Measurements from ENCODE around the gene RSAD2. TPM values are rescaled to one million over a fixed set of nuclear protein-coding genes. Genes with fewer than 3 reads are reported as not detected.

RSAD2 gene
- total and polyA plus RNA-seq, 9 of the 15 experiments (the other 6 are each of a cell fraction or from before 2014, with no cell fraction given), result 0.15 to 1.4 (median 0.28) TPM

DNA sequence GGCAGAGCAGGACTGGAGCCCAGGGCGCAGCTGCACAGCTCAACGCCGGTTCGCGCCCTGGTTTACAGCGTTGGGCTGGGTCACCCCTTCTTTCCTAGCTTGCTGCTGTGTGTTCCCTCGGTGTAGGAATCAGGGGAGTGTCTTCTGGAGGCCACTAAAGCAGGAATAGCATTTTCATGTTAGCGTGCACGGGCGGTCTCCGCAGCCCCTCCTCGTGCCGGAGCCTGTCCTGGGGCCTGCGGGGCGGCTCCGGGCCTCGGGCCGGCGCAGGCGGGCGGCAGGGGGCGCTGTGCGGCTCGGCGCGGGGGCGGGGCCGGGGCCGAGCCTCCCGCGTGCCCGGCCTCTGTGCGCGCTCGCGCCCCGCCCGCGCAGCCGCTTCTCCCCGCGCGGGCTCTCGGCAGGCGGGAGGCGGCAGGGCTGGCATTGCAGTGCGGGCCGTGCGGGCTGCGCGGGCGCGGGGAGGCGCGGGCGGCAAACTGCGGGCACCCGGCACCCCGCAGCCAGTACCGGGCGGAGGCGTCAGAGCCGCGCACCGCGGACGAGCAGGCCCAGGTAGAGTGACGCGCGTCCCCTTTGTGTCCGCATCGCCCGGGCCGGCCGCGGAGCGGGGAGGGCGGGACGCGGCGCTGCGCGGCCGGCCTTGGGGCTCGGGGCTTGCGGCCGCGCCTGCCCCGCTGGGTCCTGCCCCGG lies 39.6 kb downstream of the RSAD2 start, which contains the start of gene RNF144A:
RNF144A (plus strand) TSS at position 342 of the 690 bp plus-strand sequence. CDS start 79,515 bp downstream, outside the sequence.
- ChIA-PET POLR2A (interaction anchor here (0.5 to 1.5 kb wide), 3 partner anchors 20 to 168 kb away, joined by 3 to 5 read pairs (median 3); no protein-coding TSS in a partner anchor), CTCF (ENCODE audit: low intra/inter-chr PET ratio) (interaction anchor here (0.8 to 1.1 kb wide), 3 partner anchors 90 to 91 kb away, joined by 3 to 4 read pairs (median 3); no protein-coding TSS in a partner anchor)
- Histone ChIP-seq H3K79me2 (ENCODE audit: control insufficient read depth, insufficient read depth, low read length) (no peaks in the 10 kb centered on the region), H3K9ac (ENCODE audit: insufficient read depth in 1 of 2, low read depth in 2 of 2, low read length in 2 of 2) (peak within 1 kb of the TSS; percentile 63 to 91; a peak in 3 of 4 replicates), H3K4me3 (peak within 1 kb of the TSS; percentile 61), H3K4me2 (ENCODE audit: insufficient read depth, low read length) (peak within 1 kb of the TSS; percentile 63), H3K27me3 (ENCODE audit: control insufficient read depth in 2 of 2, insufficient read depth in 2 of 2, low read length in 2 of 2) (0 out of 5 replicates have a peak, but pooled peaks cover 0 to 4% of the 10 kb centered on the region in 2 experiments), H3K9me3 (replicated peaks; ENCODE audit: control insufficient read depth, insufficient read depth, low read depth, low read length) (no peaks in the 10 kb centered on the region), H3K9me1 (ENCODE audit: control insufficient read depth, insufficient read depth, low read length) (no peaks in the 10 kb centered on the region), H3K36me3 (ENCODE audit: control insufficient read depth, insufficient read depth, low read length) (no peaks in the 10 kb centered on the region), H3K4me1 (replicated peaks in 1 of 2; ENCODE audit: control insufficient read depth in 2 of 2, insufficient read depth in 2 of 2, low read length in 2 of 2) (peaks cover 3 to 25% of the 10 kb centered on the region in 2 experiments; a peak in 4 of 5 replicates), H4K20me1 (replicated peaks; ENCODE audit: control insufficient read depth, insufficient read depth, low read length) (peaks cover 4% of the 10 kb centered on the region; the same call in 1 of the 2 replicates), H3K27ac (ENCODE audit: extremely low read depth, low read depth, low read length) (peak within 1 kb of the TSS; percentile 51; the same call in 1 of the 3 replicates), H2AFZ (ENCODE audit: low read depth, low read length) (peak within 1 kb of the TSS; percentile 92)
- intact Hi-C loops (cut with micrococcal nuclease) (loop anchor here (2.0 to 5.0 kb wide), 4 partner anchors 20 to 165 kb away; no protein-coding TSS in a partner anchor), in situ Hi-C loops (cut with MboI) (no loop called here)
- peak; percentile 75 to 93 (median 92) for DNase-seq (ENCODE audit: extremely low read depth in 1 of 4, low spot score in 3 of 4)
- peak; percentile 88 for ATAC-seq
- no peak for FAIRE-seq
- no TSS peak for BruUV-seq (replicated peaks)
- 9% methylated on average over 49 of the region's 90 CpGs for WGBS (ENCODE audit: insufficient coverage, low coverage, missing lambda C conversion rate)
- TF ChIP-seq RBM17 (IDR thresholded peaks at IDR 0.05; ENCODE audit: borderline replicate concordance, low read depth, low read length) (no peak), HDAC6 (IDR thresholded peaks at IDR 0.05; ENCODE audit: low read depth, low read length) (no peak), CBX1 (IDR thresholded peaks at IDR 0.05; ENCODE audit: low read depth) (0 out of 2 replicates have a peak, but pooled peaks have one; percentile 53), ZFP1 (CRISPR knock-in tag; IDR thresholded peaks at IDR 0.05) (no peak), SREBF1 (IDR thresholded peaks at IDR 0.05; ENCODE audit: borderline replicate concordance, low read depth, low read length) (no peak), ZNF134 (CRISPR knock-in tag; conservative IDR thresholded peaks at IDR 0.05) (no peak), SRSF7 (optimal IDR thresholded peaks at IDR 0.05; ENCODE audit: low read depth, low read length) (no peak), YBX1 (IDR thresholded peaks at IDR 0.05) (no peak), ZNF551 (CRISPR knock-in tag; IDR thresholded peaks at IDR 0.05) (no peak), MITF (IDR thresholded peaks at IDR 0.05) (no peak), XRCC4 (IDR thresholded peaks at IDR 0.05; ENCODE audit: extremely low read depth, insufficient read depth, insufficient read length) (no peak), RBM14 (IDR thresholded peaks at IDR 0.05; ENCODE audit: borderline replicate concordance, insufficient read depth, low read depth, low read length) (no peak), NFIC (IDR thresholded peaks at IDR 0.05) (no peak), ZNF175 (CRISPR knock-in tag; IDR thresholded peaks at IDR 0.05; ENCODE audit: low read depth) (no peak), MTA3 (IDR thresholded peaks at IDR 0.05; ENCODE audit: borderline replicate concordance) (no peak)
- TF ChIP-seq, protein P1, sequence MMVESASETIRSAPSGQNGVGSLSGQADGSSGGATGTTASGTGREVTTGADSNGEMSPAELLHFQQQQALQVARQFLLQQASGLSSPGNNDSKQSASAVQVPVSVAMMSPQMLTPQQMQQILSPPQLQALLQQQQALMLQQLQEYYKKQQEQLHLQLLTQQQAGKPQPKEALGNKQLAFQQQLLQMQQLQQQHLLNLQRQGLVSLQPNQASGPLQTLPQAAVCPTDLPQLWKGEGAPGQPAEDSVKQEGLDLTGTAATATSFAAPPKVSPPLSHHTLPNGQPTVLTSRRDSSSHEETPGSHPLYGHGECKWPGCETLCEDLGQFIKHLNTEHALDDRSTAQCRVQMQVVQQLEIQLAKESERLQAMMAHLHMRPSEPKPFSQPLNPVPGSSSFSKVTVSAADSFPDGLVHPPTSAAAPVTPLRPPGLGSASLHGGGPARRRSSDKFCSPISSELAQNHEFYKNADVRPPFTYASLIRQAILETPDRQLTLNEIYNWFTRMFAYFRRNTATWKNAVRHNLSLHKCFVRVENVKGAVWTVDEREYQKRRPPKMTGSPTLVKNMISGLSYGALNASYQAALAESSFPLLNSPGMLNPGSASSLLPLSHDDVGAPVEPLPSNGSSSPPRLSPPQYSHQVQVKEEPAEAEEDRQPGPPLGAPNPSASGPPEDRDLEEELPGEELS (CRISPR knock-in tag; IDR thresholded peaks at IDR 0.05; ENCODE audit: borderline replicate concordance), result peak; percentile 90
- TF ChIP-seq, protein P2, sequence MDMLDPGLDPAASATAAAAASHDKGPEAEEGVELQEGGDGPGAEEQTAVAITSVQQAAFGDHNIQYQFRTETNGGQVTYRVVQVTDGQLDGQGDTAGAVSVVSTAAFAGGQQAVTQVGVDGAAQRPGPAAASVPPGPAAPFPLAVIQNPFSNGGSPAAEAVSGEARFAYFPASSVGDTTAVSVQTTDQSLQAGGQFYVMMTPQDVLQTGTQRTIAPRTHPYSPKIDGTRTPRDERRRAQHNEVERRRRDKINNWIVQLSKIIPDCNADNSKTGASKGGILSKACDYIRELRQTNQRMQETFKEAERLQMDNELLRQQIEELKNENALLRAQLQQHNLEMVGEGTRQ (CRISPR knock-in tag; IDR thresholded peaks at IDR 0.05), result no peak
